GM18511 (cell line): ENCODE measurements around the gene EVI5L.
"Not testable (repeated sequence)": the region's sequence is repeated elsewhere in the genome, so short reads cannot be mapped to it uniquely, and the experiment has no call there.

Source experiments
- ATAC-seq: cut with Tn5 transposase; IDR thresholded peaks from one replicate; pipeline ENCODE4 v1.9.1; 2021; ENCODE audit warnings: mild to moderate bottlenecking, moderate library complexity; ENCODE audit not compliant: unreplicated experiment

The EVI5L gene

GRCh38 chr19:7829561-7830271 is at the start of gene EVI5L:
Gene EVI5L, plus strand, starts transcription at chr19:7830218. Its CDS starts 16,325 bp downstream, at chr19:7846543.
- peak; percentile 90 for ATAC-seq

- no peak for ATAC-seq
These were observed 48.9 kb upstream of the EVI5L start for GRCh38 chr19:7781157-7781556.

- no peak for ATAC-seq
These were observed 46.0 kb upstream of the EVI5L start for GRCh38 chr19:7783991-7784423.

- no peak for ATAC-seq
These were observed 45.2 kb upstream of the EVI5L start for GRCh38 chr19:7784856-7785255.

- ATAC-seq, result no peak
These were observed 42.9 kb upstream of the EVI5L start for GRCh38 chr19:7787141-7787540.

GRCh38 chr19:7787602-7788177 is 42.3 kb upstream of the EVI5L start:
- no peak for ATAC-seq

- ATAC-seq, result no peak
These were observed 41.7 kb upstream of the EVI5L start for GRCh38 chr19:7788178-7788932.

- no peak for ATAC-seq
These were observed 41.1 kb upstream of the EVI5L start for GRCh38 chr19:7788933-7789323.

GRCh38 chr19:7789447-7789846 is 40.6 kb upstream of the EVI5L start:
- ATAC-seq, result no peak

GRCh38 chr19:7790416-7790815 is 39.6 kb upstream of the EVI5L start:
- ATAC-seq, result no peak

- ATAC-seq, result no peak
These were observed 37.7 kb upstream of the EVI5L start for GRCh38 chr19:7792281-7792680.

GRCh38 chr19:7792701-7793100 is 37.3 kb upstream of the EVI5L start:
- ATAC-seq, result not testable (repeated sequence)

GRCh38 chr19:7793493-7793892 is 36.5 kb upstream of the EVI5L start:
- ATAC-seq, result no peak

GRCh38 chr19:7795555-7796161 is 34.4 kb upstream of the EVI5L start:
- ATAC-seq, result no peak

- ATAC-seq, result no peak
These were observed 30.2 kb upstream of the EVI5L start for GRCh38 chr19:7799640-7800355.

- ATAC-seq, result no peak
These were observed 28.9 kb upstream of the EVI5L start for GRCh38 chr19:7801020-7801570.

GRCh38 chr19:7806234-7806633 is 23.8 kb upstream of the EVI5L start:
- no peak for ATAC-seq

GRCh38 chr19:7806876-7807275 is 23.1 kb upstream of the EVI5L start:
- ATAC-seq, result no peak

GRCh38 chr19:7808108-7808507 is 21.9 kb upstream of the EVI5L start:
- no peak for ATAC-seq

GRCh38 chr19:7811989-7812388 is 18.0 kb upstream of the EVI5L start:
- ATAC-seq, result no peak

- no peak for ATAC-seq
These were observed 14.7 kb upstream of the EVI5L start for GRCh38 chr19:7815325-7815724.
